Measurements from ENCODE around the gene TMEM203. TPM values are rescaled to one million over a fixed set of nuclear protein-coding genes. Genes with fewer than 3 reads are reported as not detected.

Gene TMEM203
- total and polyA plus RNA-seq, 2 of the 13 experiments (the other 11 are each of a cell fraction or from before 2014, with no cell fraction given), result 23.4 to 36.7 TPM

- peaks cover 48% of the 10 kb centered on the region for H3K79me2 ChIP-seq (ENCODE audit: insufficient read depth, low read length)
- no TSS peak for BruUV-seq (replicated peaks)
- no peaks in the 10 kb centered on the region for H3K27me3 ChIP-seq (ENCODE audit: control insufficient read depth in 1 of 2, insufficient read depth in 2 of 2, low read length in 2 of 2)
- FAIRE-seq, result no peak
- in situ Hi-C loops (cut with HindIII; ENCODE audit: extremely low pct_ligation_motif_present, low pct_unique_long_range_greater_than_20kb), result no loop called here
- peak overlapping the region in 1 of 3 experiments; percentile 57; a peak in 3 of 6 replicates for H3K4me3 ChIP-seq (replicated peaks in 1 of 3; ENCODE audit: insufficient read depth in 1 of 3, low read depth in 2 of 3, low read length in 3 of 3)
- H3K36me3 ChIP-seq (replicated peaks in 1 of 2; ENCODE audit: control insufficient read depth in 1 of 2, insufficient read depth in 2 of 2, low read length in 2 of 2), result peaks cover 6 to 11% of the 10 kb centered on the region in 2 experiments; a peak in 2 of 5 replicates
- no peak overlapping the region for H2AFZ ChIP-seq (ENCODE audit: low read length)
- ChIA-PET CTCF (ENCODE audit: low intra/inter-chr PET ratio, low total read pairs) (no interaction called here), POLR2A (interaction anchor here (0.9 to 1.4 kb wide), 5 partner anchors 14 to 68 kb away, joined by 3 to 4 read pairs (median 3); partner anchors contain the start of gene RNF224)
- peaks cover 46% of the 10 kb centered on the region for H3K4me1 ChIP-seq (ENCODE audit: insufficient read depth, low read length)
- H3K9me3 ChIP-seq (ENCODE audit: low read length), result no peaks in the 10 kb centered on the region
- 30% methylated on average over 7 of the region's 21 CpGs for WGBS (ENCODE audit: low lambda C conversion rate)
- no peak for DNase-seq (ENCODE audit: low spot score)
- H3K9ac ChIP-seq (ENCODE audit: insufficient read depth, low read depth, low read length), result peak overlapping the region; percentile 3; the same call in 1 of the 2 replicates
- peak overlapping the region; percentile 90 for H3K4me2 ChIP-seq (ENCODE audit: low read depth, low read length)
- no peak; the same call in 1 of the 3 replicates for ATAC-seq
- H4K20me1 ChIP-seq (ENCODE audit: insufficient read depth, low read length), result no peaks in the 10 kb centered on the region; the same call in 1 of the 2 replicates
- H3K27ac ChIP-seq (ENCODE audit: extremely low read length, insufficient read depth, low read length), result peak overlapping the region; percentile 17
- intact Hi-C loops (cut with micrococcal nuclease; ENCODE audit: unreplicated experiment), result no loop called here
- TF ChIP-seq PAF1 (CRISPR knock-in tag; IDR thresholded peaks at IDR 0.05) (no peak), PPARG (CRISPR knock-in tag; conservative IDR thresholded peaks at IDR 0.05) (peak; percentile 68; the same call in 1 of the 2 replicates), HIVEP1 (CRISPR knock-in tag; IDR thresholded peaks at IDR 0.05) (no peak), SNAPC5 (CRISPR knock-in tag; IDR thresholded peaks at IDR 0.05; ENCODE audit: borderline replicate concordance) (no peak), ZFX (CRISPR knock-in tag; IDR thresholded peaks at IDR 0.05; ENCODE audit: low read depth) (peak; percentile 18; the same call in 1 of the 2 replicates), MTA1 (CRISPR knock-in tag; IDR thresholded peaks at IDR 0.05; ENCODE audit: borderline replicate concordance) (0 out of 2 replicates have a peak, but pooled peaks have one; percentile 37), ETV5 (CRISPR knock-in tag; IDR thresholded peaks at IDR 0.05; ENCODE audit: borderline replicate concordance) (0 out of 2 replicates have a peak, but pooled peaks have one; percentile 33), KDM1A (CRISPR knock-in tag; IDR thresholded peaks at IDR 0.05) (0 out of 2 replicates have a peak, but pooled peaks have one; percentile 45), GABPA (IDR thresholded peaks at IDR 0.05; ENCODE audit: low read depth, low read length) (no peak), GABPA (CRISPR knock-in tag; IDR thresholded peaks at IDR 0.05; ENCODE audit: low read depth) (0 out of 2 replicates have a peak, but pooled peaks have one; percentile 24), ZBTB38 (CRISPR knock-in tag; IDR thresholded peaks at IDR 0.05) (peak; percentile 70), ZBTB7A (CRISPR knock-in tag; IDR thresholded peaks at IDR 0.05) (no peak), PAXIP1 (CRISPR knock-in tag; conservative IDR thresholded peaks at IDR 0.05) (peak; percentile 42; the same call in 1 of the 2 replicates), TFAP4 (IDR thresholded peaks at IDR 0.05; ENCODE audit: borderline replicate concordance, low read depth) (no peak), ARID4A (CRISPR knock-in tag; IDR thresholded peaks at IDR 0.05; ENCODE audit: borderline replicate concordance) (peak; percentile 34; the same call in 1 of the 2 replicates)
Observed at GRCh38 chr9:137195525-137196220, 9.8 kb downstream of the TMEM203 start.
